ENCODE results near the gene UNCX.

Gene UNCX

GRCh38 chr7:1263391-1263951 lies 30.8 kb downstream of the UNCX start:
- WGBS (ENCODE audit: extremely low coverage, insufficient coverage, insufficient read length) = no CpG with 5 or more reads among the region's 28 CpGs
- no peaks in the 10 kb centered on the region for H3K36me3 ChIP-seq (ENCODE audit: control insufficient read depth in 1 of 2, insufficient read depth in 2 of 2, low read length in 2 of 2)
- no peak overlapping the region for H3K9ac ChIP-seq (ENCODE audit: low read length)
- H4K91ac ChIP-seq (ENCODE audit: low read depth, low read length) = no peak overlapping the region
- H3K4ac ChIP-seq (ENCODE audit: low read depth, low read length) = no peak overlapping the region
- H4K12ac ChIP-seq (ENCODE audit: low read depth, low read length) = no peak overlapping the region
- H3K14ac ChIP-seq (ENCODE audit: low read length) = no peak overlapping the region
- no peak overlapping the region for H2AK5ac ChIP-seq (ENCODE audit: low read length)
- DNase-seq = no peak
- no peak overlapping the region for H2BK120ac ChIP-seq (ENCODE audit: insufficient read depth, low read length, poor library complexity)
- H2AFZ ChIP-seq (ENCODE audit: insufficient read depth, low read length, poor library complexity) = no peak overlapping the region
- H3K18ac ChIP-seq (ENCODE audit: low read length) = no peak overlapping the region
- H3K4me3 ChIP-seq (ENCODE audit: low read depth, low read length) = no peak overlapping the region
- no peak overlapping the region for H2BK5ac ChIP-seq (ENCODE audit: low read depth, low read length, poor library complexity)
- H3K79me1 ChIP-seq (ENCODE audit: low read length) = no peaks in the 10 kb centered on the region
- H3K9me3 ChIP-seq (ENCODE audit: insufficient read depth, low read depth, low read length) = peaks cover 5% of the 10 kb centered on the region
- no peak overlapping the region for H3K23ac ChIP-seq (ENCODE audit: low read length)
- H3K79me2 ChIP-seq (ENCODE audit: control insufficient read depth, insufficient read depth, low read length, poor library complexity) = no peaks in the 10 kb centered on the region
- no peak overlapping the region for H2BK12ac ChIP-seq (ENCODE audit: low read length)
- H3K27ac ChIP-seq (ENCODE audit: low read depth, low read length) = no peak overlapping the region
- no peaks in the 10 kb centered on the region for H3K27me3 ChIP-seq (ENCODE audit: insufficient read depth, low read length)
- H4K8ac ChIP-seq (ENCODE audit: low read depth, low read length) = no peak overlapping the region
- no peak overlapping the region for H3K4me2 ChIP-seq (ENCODE audit: low read length)
- H3K4me1 ChIP-seq (ENCODE audit: control insufficient read depth in 1 of 2, insufficient read depth in 2 of 2, low read length in 2 of 2) = no peaks in the 10 kb centered on the region

GRCh38 chr7:1264345-1265280 lies 31.9 kb downstream of the UNCX start:
- Histone ChIP-seq H3K18ac (ENCODE audit: low read length) (no peak overlapping the region), H2BK120ac (ENCODE audit: insufficient read depth, low read length, poor library complexity) (no peak overlapping the region), H2BK12ac (ENCODE audit: low read length) (no peak overlapping the region), H2BK5ac (ENCODE audit: low read depth, low read length, poor library complexity) (no peak overlapping the region), H3K23ac (ENCODE audit: low read length) (no peak overlapping the region), H3K79me1 (ENCODE audit: low read length) (no peaks in the 10 kb centered on the region), H3K4me3 (ENCODE audit: low read depth, low read length) (no peak overlapping the region), H3K4ac (ENCODE audit: low read depth, low read length) (no peak overlapping the region), H2AK5ac (ENCODE audit: low read length) (no peak overlapping the region), H3K79me2 (ENCODE audit: control insufficient read depth, insufficient read depth, low read length, poor library complexity) (no peaks in the 10 kb centered on the region), H3K9ac (ENCODE audit: low read length) (no peak overlapping the region), H4K91ac (ENCODE audit: low read depth, low read length) (no peak overlapping the region), H3K27me3 (ENCODE audit: insufficient read depth, low read length) (no peaks in the 10 kb centered on the region), H3K36me3 (ENCODE audit: control insufficient read depth in 1 of 2, insufficient read depth in 2 of 2, low read length in 2 of 2) (no peaks in the 10 kb centered on the region), H2AFZ (ENCODE audit: insufficient read depth, low read length, poor library complexity) (no peak overlapping the region), H3K4me2 (ENCODE audit: low read length) (no peak overlapping the region), H3K14ac (ENCODE audit: low read length) (no peak overlapping the region), H3K4me1 (ENCODE audit: control insufficient read depth in 1 of 2, insufficient read depth in 2 of 2, low read length in 2 of 2) (no peaks in the 10 kb centered on the region), H3K27ac (ENCODE audit: low read depth, low read length) (no peak overlapping the region), H3K9me3 (ENCODE audit: insufficient read depth, low read depth, low read length) (peaks cover 5% of the 10 kb centered on the region), H4K12ac (ENCODE audit: low read depth, low read length) (no peak overlapping the region), H4K8ac (ENCODE audit: low read depth, low read length) (no peak overlapping the region)
- DNase-seq = no peak
- WGBS (ENCODE audit: extremely low coverage, insufficient coverage, insufficient read length) = no CpG with 5 or more reads among the region's 30 CpGs

- Histone ChIP-seq H2AFZ (ENCODE audit: insufficient read depth, low read length, poor library complexity) (no peak overlapping the region), H3K14ac (ENCODE audit: low read length) (no peak overlapping the region), H4K8ac (ENCODE audit: low read depth, low read length) (no peak overlapping the region), H3K36me3 (ENCODE audit: control insufficient read depth in 1 of 2, insufficient read depth in 2 of 2, low read length in 2 of 2) (no peaks in the 10 kb centered on the region), H3K79me2 (ENCODE audit: control insufficient read depth, insufficient read depth, low read length, poor library complexity) (no peaks in the 10 kb centered on the region), H2BK120ac (ENCODE audit: insufficient read depth, low read length, poor library complexity) (no peak overlapping the region), H3K23ac (ENCODE audit: low read length) (no peak overlapping the region), H3K4me2 (ENCODE audit: low read length) (no peak overlapping the region), H3K79me1 (ENCODE audit: low read length) (no peaks in the 10 kb centered on the region), H4K91ac (ENCODE audit: low read depth, low read length) (no peak overlapping the region), H4K12ac (ENCODE audit: low read depth, low read length) (no peak overlapping the region), H3K9ac (ENCODE audit: low read length) (no peak overlapping the region), H3K4me1 (ENCODE audit: control insufficient read depth in 1 of 2, insufficient read depth in 2 of 2, low read length in 2 of 2) (no peaks in the 10 kb centered on the region), H3K9me3 (ENCODE audit: insufficient read depth, low read depth, low read length) (peaks cover 4% of the 10 kb centered on the region), H3K27ac (ENCODE audit: low read depth, low read length) (no peak overlapping the region), H2AK5ac (ENCODE audit: low read length) (no peak overlapping the region), H3K4ac (ENCODE audit: low read depth, low read length) (no peak overlapping the region), H3K18ac (ENCODE audit: low read length) (no peak overlapping the region), H3K27me3 (ENCODE audit: insufficient read depth, low read length) (no peaks in the 10 kb centered on the region), H2BK12ac (ENCODE audit: low read length) (no peak overlapping the region), H3K4me3 (ENCODE audit: low read depth, low read length) (no peak overlapping the region), H2BK5ac (ENCODE audit: low read depth, low read length, poor library complexity) (no peak overlapping the region)
- no peak for DNase-seq
- no CpG with 5 or more reads among the region's 31 CpGs for WGBS (ENCODE audit: extremely low coverage, insufficient coverage, insufficient read length)
Measured at GRCh38 chr7:1267016-1267900, 34.6 kb downstream of the UNCX start.

- Histone ChIP-seq H3K79me2 (ENCODE audit: control insufficient read depth, insufficient read depth, low read length, poor library complexity) (no peaks in the 10 kb centered on the region), H3K36me3 (ENCODE audit: control insufficient read depth in 1 of 2, insufficient read depth in 2 of 2, low read length in 2 of 2) (no peaks in the 10 kb centered on the region), H3K23ac (ENCODE audit: low read length) (no peak overlapping the region), H3K14ac (ENCODE audit: low read length) (no peak overlapping the region), H3K9me3 (ENCODE audit: insufficient read depth, low read depth, low read length) (peaks cover 4% of the 10 kb centered on the region), H3K79me1 (ENCODE audit: low read length) (no peaks in the 10 kb centered on the region), H4K8ac (ENCODE audit: low read depth, low read length) (no peak overlapping the region), H4K12ac (ENCODE audit: low read depth, low read length) (no peak overlapping the region), H3K9ac (ENCODE audit: low read length) (no peak overlapping the region), H4K91ac (ENCODE audit: low read depth, low read length) (no peak overlapping the region), H3K4ac (ENCODE audit: low read depth, low read length) (no peak overlapping the region), H3K4me3 (ENCODE audit: low read depth, low read length) (no peak overlapping the region), H3K27ac (ENCODE audit: low read depth, low read length) (no peak overlapping the region), H2BK120ac (ENCODE audit: insufficient read depth, low read length, poor library complexity) (no peak overlapping the region), H2BK5ac (ENCODE audit: low read depth, low read length, poor library complexity) (no peak overlapping the region), H3K18ac (ENCODE audit: low read length) (no peak overlapping the region), H2AK5ac (ENCODE audit: low read length) (no peak overlapping the region), H2BK12ac (ENCODE audit: low read length) (no peak overlapping the region), H3K4me1 (ENCODE audit: control insufficient read depth in 1 of 2, insufficient read depth in 2 of 2, low read length in 2 of 2) (no peaks in the 10 kb centered on the region), H3K27me3 (ENCODE audit: insufficient read depth, low read length) (no peaks in the 10 kb centered on the region), H2AFZ (ENCODE audit: insufficient read depth, low read length, poor library complexity) (no peak overlapping the region), H3K4me2 (ENCODE audit: low read length) (no peak overlapping the region)
- WGBS (ENCODE audit: extremely low coverage, insufficient coverage, insufficient read length) = no CpG with 5 or more reads among the region's 27 CpGs
- no peak for DNase-seq
Measured at GRCh38 chr7:1268076-1268815, 35.6 kb downstream of the UNCX start.
